Renal cortical epithelial cell (primary cell): ENCODE results near the gene CDA. TPM values are rescaled to one million over a fixed set of nuclear protein-coding genes. Genes with fewer than 3 reads are reported as not detected.
"Not testable (repeated sequence)": the region's sequence is repeated elsewhere in the genome, so short reads cannot be mapped to it uniquely, and the experiment has no call there.

Source experiments
- DNase-seq: peaks from one replicate; pipeline ENCODE4 v3.0.0-alpha.2; 2011; ENCODE audit warnings: low read depth
- total RNA-seq: library from RNA; depleted of rRNA; stranded (reverse); fragments of >200 nt; gene quantifications from 2 replicates; pipeline ENCODE4 v1.2.3, GENCODE V29; 2014

The CDA gene
- total RNA-seq, 1 donor from 2014 or later, result 4.6 TPM

- no peak for DNase-seq
These were observed 1.8 kb upstream of the CDA start for GRCh38 chr1:20586953-20587660.

- DNase-seq, result no peak
These were observed 1.2 kb upstream of the CDA start for GRCh38 chr1:20587661-20588053.

GRCh38 chr1:20589331-20590278 lies 708 bp downstream of the CDA start:
- no peak for DNase-seq

- peak; percentile 94 for DNase-seq
These were observed 1.4 kb downstream of the CDA start for GRCh38 chr1:20590306-20590777.

- no peak for DNase-seq
These were observed 4.9 kb downstream of the CDA start for GRCh38 chr1:20593756-20594155.

GRCh38 chr1:20594746-20595145 lies 5.8 kb downstream of the CDA start:
- no peak for DNase-seq

GRCh38 chr1:20596106-20596505 lies 7.2 kb downstream of the CDA start:
- DNase-seq, result no peak

- no peak for DNase-seq
These were observed 8.8 kb downstream of the CDA start for GRCh38 chr1:20597650-20598049.

- no peak for DNase-seq
These were observed 11.3 kb downstream of the CDA start for GRCh38 chr1:20600156-20600555.

- DNase-seq, result no peak
These were observed 12.4 kb downstream of the CDA start for GRCh38 chr1:20601129-20601825.

- peak; percentile 50 for DNase-seq
These were observed 14.1 kb downstream of the CDA start for GRCh38 chr1:20602851-20603450.

GRCh38 chr1:20603504-20604464 lies 14.9 kb downstream of the CDA start:
- peak; percentile 93 for DNase-seq

GRCh38 chr1:20604678-20605077 lies 15.8 kb downstream of the CDA start:
- peak; percentile 32 for DNase-seq

- DNase-seq, result not testable (repeated sequence)
These were observed 18.1 kb downstream of the CDA start for GRCh38 chr1:20606801-20607570.

GRCh38 chr1:20609541-20609940 lies 20.6 kb downstream of the CDA start:
- no peak for DNase-seq

GRCh38 chr1:20610970-20611369 lies 22.1 kb downstream of the CDA start:
- no peak for DNase-seq

- no peak for DNase-seq
These were observed 22.8 kb downstream of the CDA start for GRCh38 chr1:20611652-20612051.

- DNase-seq, result peak; percentile 51
These were observed 23.4 kb downstream of the CDA start for GRCh38 chr1:20612221-20612746.

- no peak for DNase-seq
These were observed 25.3 kb downstream of the CDA start for GRCh38 chr1:20614131-20614579.
